ENCODE results near the gene AURKA. TPM values are rescaled to one million over a fixed set of nuclear protein-coding genes. Genes with fewer than 3 reads are reported as not detected.

The AURKA gene
- total RNA-seq, 2 donors from 2014 or later, result 0.41 TPM; not detected in 1

DNA sequence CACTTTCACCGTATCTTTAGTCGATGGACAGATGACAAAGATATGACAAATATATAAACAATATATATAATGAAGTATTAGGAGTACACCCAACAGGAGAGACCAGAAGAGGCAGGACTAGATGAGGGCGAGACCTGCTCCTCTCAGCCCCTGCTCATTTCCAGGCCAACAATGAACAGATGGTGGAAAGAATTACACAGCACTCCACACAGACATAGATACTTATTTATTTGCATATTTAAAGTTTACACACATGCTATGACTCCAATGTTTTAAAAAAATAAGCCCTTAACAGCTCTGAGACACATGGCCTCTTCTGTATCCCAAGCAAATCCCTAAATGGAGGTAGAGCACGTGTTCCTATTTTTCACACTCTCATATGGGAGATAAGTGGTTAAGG lies 22.8 kb downstream of the AURKA start:
- no peak for ATAC-seq (ENCODE audit: insufficient number of reproducible peaks, low FRiP score, low read depth)
- TF ChIP-seq, protein P1, sequence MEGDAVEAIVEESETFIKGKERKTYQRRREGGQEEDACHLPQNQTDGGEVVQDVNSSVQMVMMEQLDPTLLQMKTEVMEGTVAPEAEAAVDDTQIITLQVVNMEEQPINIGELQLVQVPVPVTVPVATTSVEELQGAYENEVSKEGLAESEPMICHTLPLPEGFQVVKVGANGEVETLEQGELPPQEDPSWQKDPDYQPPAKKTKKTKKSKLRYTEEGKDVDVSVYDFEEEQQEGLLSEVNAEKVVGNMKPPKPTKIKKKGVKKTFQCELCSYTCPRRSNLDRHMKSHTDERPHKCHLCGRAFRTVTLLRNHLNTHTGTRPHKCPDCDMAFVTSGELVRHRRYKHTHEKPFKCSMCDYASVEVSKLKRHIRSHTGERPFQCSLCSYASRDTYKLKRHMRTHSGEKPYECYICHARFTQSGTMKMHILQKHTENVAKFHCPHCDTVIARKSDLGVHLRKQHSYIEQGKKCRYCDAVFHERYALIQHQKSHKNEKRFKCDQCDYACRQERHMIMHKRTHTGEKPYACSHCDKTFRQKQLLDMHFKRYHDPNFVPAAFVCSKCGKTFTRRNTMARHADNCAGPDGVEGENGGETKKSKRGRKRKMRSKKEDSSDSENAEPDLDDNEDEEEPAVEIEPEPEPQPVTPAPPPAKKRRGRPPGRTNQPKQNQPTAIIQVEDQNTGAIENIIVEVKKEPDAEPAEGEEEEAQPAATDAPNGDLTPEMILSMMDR (IDR thresholded peaks at IDR 0.05), result no peak
- Histone ChIP-seq H3K4me1 (ENCODE audit: control insufficient read depth in 1 of 2, low read depth in 2 of 2) (no peaks in the 10 kb centered on the region), H3K27ac (no peak overlapping the region), H3K27me3 (replicated peaks; ENCODE audit: insufficient read depth) (no peaks in the 10 kb centered on the region), H3K4me3 (no peak overlapping the region), H3K36me3 (peaks cover 22% of the 10 kb centered on the region), H3K9me3 (no peaks in the 10 kb centered on the region)
- DNase-seq (ENCODE audit: low spot score), result no peak

DNA sequence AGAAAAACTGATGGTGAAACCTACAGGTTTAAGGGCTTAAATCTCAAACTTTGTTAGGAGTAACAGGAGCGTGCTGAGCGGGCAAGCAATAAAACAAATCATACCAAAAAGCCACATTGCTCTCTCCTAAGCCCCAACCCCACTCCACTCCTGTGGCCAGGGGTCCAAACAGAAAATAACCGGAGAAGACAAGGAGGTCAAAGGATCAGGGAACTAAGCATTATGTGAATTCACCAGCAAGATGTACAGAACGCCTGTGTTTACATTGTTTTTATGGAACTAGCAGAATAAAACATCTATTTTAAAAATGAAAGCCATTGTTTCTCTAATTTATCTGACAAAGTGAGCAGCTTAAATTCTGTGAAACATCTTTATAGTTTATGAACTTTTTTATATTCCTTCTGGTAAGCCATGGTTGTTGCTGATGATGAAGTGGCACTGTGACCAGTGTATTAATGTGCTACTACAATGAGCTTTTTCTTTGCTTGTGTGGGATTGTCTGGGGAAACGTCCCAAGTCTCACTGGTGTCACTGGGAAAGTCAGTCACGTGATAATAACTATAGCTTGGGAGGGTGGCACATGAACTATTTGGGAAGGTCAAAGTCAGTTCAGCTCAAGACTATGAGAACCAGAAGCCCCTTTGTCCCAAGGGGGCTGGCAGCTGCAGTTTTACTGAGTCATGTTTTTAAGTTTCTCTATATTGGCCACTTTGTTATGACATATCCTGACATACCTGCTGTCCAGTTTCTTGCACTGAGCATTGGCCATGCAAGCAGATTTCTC lies 23.5 kb downstream of the AURKA start:
- no peaks in the 10 kb centered on the region for H3K27me3 ChIP-seq (replicated peaks; ENCODE audit: insufficient read depth)
- H3K4me3 ChIP-seq, result no peak overlapping the region
- H3K9me3 ChIP-seq, result no peaks in the 10 kb centered on the region
- H3K27ac ChIP-seq, result no peak overlapping the region
- no peak for ATAC-seq (ENCODE audit: insufficient number of reproducible peaks, low FRiP score, low read depth)
- no peak for DNase-seq (ENCODE audit: low spot score)
- peaks cover 22% of the 10 kb centered on the region for H3K36me3 ChIP-seq
- TF ChIP-seq, protein P1 (IDR thresholded peaks at IDR 0.05), result no peak
- no peaks in the 10 kb centered on the region for H3K4me1 ChIP-seq (ENCODE audit: control insufficient read depth in 1 of 2, low read depth in 2 of 2)

DNA sequence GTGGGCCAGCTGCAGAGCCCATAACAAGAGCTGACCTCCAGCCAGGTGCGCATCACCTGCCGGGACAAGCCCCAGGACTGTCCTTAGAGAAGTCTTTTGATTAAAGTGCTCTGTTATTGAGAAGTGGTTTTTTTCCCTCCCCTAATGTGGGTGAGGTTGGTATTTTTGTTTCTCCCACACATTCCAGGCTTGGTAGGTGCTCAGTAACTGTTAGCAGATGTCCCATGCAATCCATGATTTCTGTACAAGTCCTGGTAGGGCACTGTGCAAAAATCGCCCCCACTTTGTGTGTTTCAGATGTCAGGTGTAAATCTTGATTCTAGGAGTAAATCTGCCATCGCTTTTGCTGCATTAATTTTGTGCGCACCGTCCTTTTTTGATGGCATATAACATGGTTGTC lies 28.5 kb downstream of the AURKA start:
- Histone ChIP-seq H3K4me1 (ENCODE audit: control insufficient read depth in 1 of 2, low read depth in 2 of 2) (peaks cover 9 to 30% of the 10 kb centered on the region in 2 donors), H3K27me3 (replicated peaks; ENCODE audit: insufficient read depth) (no peaks in the 10 kb centered on the region), H3K9me3 (no peaks in the 10 kb centered on the region), H3K4me3 (no peak overlapping the region), H3K36me3 (peaks cover 20% of the 10 kb centered on the region), H3K27ac (no peak overlapping the region)
- TF ChIP-seq, protein P1 (IDR thresholded peaks at IDR 0.05), result no peak
- ATAC-seq (ENCODE audit: insufficient number of reproducible peaks, low FRiP score, low read depth) (no peak), DNase-seq (ENCODE audit: low spot score) (no peak)

DNA sequence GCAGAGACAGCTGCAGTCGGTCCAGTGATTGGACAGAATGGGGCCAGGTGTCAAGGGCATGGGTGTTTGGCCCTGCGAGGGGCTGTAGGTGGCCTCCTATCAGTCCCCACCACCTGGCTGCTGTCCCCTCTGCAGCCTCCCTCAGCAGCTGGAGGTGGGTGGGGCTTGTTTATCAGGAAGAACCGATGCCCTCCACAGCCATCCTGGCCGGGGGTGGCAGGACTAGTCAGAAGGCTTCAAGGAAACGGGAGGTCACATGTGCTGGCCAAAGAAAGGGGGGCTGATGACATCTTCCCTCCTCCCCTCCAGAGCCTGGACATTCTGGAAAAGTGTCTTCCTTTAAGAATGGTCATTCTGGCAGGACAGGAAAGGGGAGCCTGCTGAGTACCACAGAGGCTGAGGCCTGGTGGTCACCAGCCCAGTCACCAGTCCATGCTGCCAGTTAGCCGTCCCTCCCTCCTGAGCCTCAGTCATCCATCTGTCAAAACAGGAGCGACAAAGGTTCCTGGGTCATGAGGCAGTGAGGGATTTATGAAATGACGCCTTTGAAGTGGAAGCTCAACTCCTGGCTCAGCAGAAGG lies 29.1 kb downstream of the AURKA start:
- Histone ChIP-seq H3K4me3 (no peak overlapping the region), H3K4me1 (ENCODE audit: control insufficient read depth in 1 of 2, low read depth in 2 of 2) (peaks cover 9 to 30% of the 10 kb centered on the region in 2 donors), H3K27me3 (replicated peaks; ENCODE audit: insufficient read depth) (no peaks in the 10 kb centered on the region), H3K9me3 (no peaks in the 10 kb centered on the region), H3K27ac (no peak overlapping the region), H3K36me3 (peaks cover 20% of the 10 kb centered on the region)
- TF ChIP-seq, protein P1 (IDR thresholded peaks at IDR 0.05), result no peak
- ATAC-seq (ENCODE audit: insufficient number of reproducible peaks, low FRiP score, low read depth) (no peak), DNase-seq (ENCODE audit: low spot score) (no peak)

DNA sequence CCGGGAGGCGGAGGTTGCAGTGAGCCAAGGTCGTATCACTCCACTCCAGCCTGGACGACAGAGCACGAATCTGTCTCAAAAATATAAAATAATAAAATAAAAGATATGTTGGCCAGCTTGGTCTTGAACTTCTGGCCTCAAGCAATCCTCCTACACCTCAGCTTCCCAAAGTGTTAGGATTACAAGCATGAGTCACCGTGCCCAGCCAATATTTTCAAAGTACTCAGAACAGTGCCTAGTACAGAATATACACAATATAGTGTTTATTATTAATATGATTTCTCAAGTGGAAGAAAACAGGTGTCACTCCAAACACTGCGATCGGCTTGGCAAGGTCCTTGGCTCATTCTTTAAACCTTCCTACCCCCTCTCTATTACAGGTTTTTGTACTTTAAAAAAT lies 30.1 kb downstream of the AURKA start:
- DNase-seq (ENCODE audit: low spot score), result no peak
- H3K4me1 ChIP-seq (ENCODE audit: control insufficient read depth in 1 of 2, low read depth in 2 of 2), result peaks cover 9 to 30% of the 10 kb centered on the region in 2 donors
- ATAC-seq (ENCODE audit: insufficient number of reproducible peaks, low FRiP score, low read depth), result no peak
- H3K27me3 ChIP-seq (replicated peaks; ENCODE audit: insufficient read depth), result no peaks in the 10 kb centered on the region
- no peaks in the 10 kb centered on the region for H3K9me3 ChIP-seq
- no peak overlapping the region for H3K27ac ChIP-seq
- peaks cover 14% of the 10 kb centered on the region for H3K36me3 ChIP-seq
- H3K4me3 ChIP-seq, result no peak overlapping the region
- TF ChIP-seq, protein P1 (IDR thresholded peaks at IDR 0.05), result no peak
